Fibroblast of mammary gland (primary cell): ENCODE results near the gene NDUFC2.
A peak's percentile ranks its signal among the peaks of the same experiment; 100 is the strongest.
"Not testable (repeated sequence)": the region's sequence is repeated elsewhere in the genome, so short reads cannot be mapped to it uniquely, and the experiment has no call there.

Experiments
- DNase-seq: peaks from one replicate; pipeline ENCODE4 v3.0.0-alpha.2; 2010; ENCODE audit warnings: low read depth
- H3K4me3 ChIP-seq: 2 replicates; pipeline ENCODE4 v1.5.1; 2011; ENCODE audit warnings: low read depth, mild to moderate bottlenecking, low read length, moderate library complexity; ENCODE audit not compliant: control insufficient read depth
- TF ChIP-seq, protein P1 (sequence below): conservative IDR thresholded peaks from 2 replicates; pipeline ENCODE4 v1.5.1; 2011; ENCODE audit warnings: low read depth, low read length, inconsistent platforms; ENCODE audit not compliant: control insufficient read depth, insufficient read depth

NDUFC2 gene

DNA sequence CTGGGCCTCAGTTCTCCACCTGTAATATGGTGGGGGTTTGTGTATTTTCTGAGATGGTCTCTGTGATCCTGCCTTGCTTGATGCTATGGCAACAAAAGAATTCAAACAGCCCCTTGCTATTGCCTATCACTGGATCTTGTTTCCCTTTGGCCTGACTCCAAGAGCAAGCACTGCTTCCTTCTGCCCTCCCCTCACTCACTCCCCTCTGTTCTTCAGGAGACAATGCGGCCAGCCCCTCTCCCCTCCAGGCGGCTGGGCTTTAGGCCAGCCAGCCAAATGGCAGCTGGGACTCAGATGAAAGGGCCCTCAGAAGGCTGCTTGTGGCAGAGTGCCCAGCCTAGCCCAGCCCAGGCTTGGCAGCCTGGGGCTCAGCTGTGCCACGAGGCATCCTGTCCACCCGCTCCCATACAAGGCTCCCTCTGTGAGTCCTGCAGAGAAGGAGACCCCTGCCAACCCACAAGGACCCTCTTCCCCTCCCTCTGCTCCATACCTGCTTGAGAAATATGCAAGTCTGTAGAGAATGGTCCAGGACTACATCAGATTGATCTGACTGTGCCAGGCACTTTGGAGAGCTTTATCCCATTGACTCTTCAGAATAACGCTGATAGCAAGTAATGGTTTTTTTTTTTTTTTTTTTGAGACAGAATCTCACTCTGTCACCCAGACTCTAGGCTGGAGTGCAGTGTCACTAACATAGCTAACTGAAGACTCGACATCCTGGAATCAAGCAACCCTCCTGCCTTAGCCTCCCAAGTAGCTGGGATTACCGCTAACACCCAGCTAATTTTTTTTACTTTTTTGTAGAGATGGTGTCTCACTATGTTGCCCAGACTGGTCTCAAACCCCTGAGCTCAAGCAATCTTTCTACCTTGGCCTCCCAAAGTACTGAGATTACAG lies 49.0 kb downstream of the NDUFC2 start:
- no peak for DNase-seq
- H3K4me3 ChIP-seq: no peak overlapping the region
- TF ChIP-seq, protein P1, sequence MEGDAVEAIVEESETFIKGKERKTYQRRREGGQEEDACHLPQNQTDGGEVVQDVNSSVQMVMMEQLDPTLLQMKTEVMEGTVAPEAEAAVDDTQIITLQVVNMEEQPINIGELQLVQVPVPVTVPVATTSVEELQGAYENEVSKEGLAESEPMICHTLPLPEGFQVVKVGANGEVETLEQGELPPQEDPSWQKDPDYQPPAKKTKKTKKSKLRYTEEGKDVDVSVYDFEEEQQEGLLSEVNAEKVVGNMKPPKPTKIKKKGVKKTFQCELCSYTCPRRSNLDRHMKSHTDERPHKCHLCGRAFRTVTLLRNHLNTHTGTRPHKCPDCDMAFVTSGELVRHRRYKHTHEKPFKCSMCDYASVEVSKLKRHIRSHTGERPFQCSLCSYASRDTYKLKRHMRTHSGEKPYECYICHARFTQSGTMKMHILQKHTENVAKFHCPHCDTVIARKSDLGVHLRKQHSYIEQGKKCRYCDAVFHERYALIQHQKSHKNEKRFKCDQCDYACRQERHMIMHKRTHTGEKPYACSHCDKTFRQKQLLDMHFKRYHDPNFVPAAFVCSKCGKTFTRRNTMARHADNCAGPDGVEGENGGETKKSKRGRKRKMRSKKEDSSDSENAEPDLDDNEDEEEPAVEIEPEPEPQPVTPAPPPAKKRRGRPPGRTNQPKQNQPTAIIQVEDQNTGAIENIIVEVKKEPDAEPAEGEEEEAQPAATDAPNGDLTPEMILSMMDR: no peak

GRCh38 chr11:78028423-78028822 lies 51.2 kb downstream of the NDUFC2 start:
- not testable (repeated sequence) for H3K4me3 ChIP-seq, DNase-seq

GRCh38 chr11:78027759-78028158 lies 51.9 kb downstream of the NDUFC2 start:
- TF ChIP-seq, protein P1: no peak
- no peak for DNase-seq
- no peak overlapping the region for H3K4me3 ChIP-seq

GRCh38 chr11:78025378-78025777 lies 54.3 kb downstream of the NDUFC2 start:
- DNase-seq: no peak
- no peak overlapping the region for H3K4me3 ChIP-seq
- TF ChIP-seq, protein P1: no peak

DNA sequence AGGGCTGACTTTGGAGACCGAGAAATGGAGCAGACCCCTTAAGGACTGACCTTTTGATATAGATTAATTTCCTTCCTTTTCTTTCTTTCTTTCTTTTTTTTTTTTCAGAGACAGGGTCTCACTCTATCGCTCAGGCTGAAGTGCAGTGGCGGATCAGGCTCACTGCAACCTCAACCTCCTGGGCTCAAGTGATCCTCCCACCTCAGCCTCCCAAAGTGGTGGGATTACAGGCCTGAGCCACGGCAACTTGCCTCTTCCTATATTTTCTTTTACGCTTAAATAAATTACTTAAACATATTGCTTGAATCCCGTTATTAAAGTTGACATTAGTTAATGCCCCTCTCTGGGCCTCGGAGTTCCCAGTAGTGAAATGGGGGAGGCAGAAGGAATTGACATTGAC lies 56.2 kb downstream of the NDUFC2 start:
- TF ChIP-seq, protein P1: no peak
- H3K4me3 ChIP-seq: peak overlapping the region; percentile 48
- no peak for DNase-seq

DNA sequence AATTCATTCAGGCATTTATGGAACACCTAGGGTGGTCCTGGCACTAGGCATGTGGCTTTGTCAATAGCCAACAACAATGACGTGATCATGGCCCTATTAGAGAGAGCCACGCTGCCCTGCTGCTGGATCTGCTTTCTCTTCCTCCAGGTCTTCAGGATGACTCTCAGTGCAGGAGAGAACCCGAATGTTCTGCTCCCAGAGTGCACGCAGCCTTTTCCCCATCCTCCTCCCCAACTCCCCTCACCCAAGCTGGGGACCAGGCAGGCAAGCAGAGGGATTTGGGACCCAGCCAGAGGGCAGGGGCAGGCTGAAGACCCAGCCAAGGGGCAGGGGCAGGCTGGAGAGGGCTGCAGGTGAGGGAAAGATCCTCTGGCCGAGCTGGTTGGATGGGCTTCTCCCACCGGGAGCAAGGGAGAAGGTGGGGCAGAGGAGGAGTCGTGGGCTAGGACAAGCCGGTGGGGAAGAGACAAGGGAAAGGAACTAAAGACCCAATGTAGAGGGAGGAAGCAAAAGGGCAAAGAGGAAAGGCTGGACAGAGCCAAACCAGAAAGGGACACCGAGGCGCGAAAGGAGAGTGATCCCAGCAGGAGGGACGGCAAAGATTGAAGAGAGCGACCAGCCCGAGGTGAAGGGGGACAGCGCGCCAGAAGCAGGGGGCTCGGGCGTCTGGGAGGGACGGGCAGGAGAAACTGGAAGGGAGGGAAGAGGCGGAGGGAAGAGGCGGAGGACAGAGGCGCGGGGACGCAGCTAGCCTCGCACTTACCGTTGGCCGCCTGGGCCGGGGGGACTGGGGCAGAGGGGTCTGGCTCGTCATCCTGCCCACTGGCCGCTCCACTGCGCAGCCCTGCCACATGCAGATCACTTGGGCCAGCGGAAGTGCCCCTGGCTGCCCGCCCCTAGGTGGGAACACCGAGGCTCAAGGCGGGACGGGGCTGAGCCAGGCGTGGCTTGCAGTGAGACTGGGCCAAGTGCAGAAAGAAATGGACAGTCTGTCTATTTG lies 57.0 kb downstream of the NDUFC2 start, which contains the start of gene KCTD14:
KCTD14 (minus strand) TSS at position 880 of the 1,000 bp plus-strand sequence; CDS start at position 853, 27 bp downstream.
- TF ChIP-seq, protein P1: no peak
- no peak for DNase-seq
- peak within 1 kb of the TSS; percentile 48 for H3K4me3 ChIP-seq
